ENCODE measurements around the gene OR5B12. TPM values are rescaled to one million over a fixed set of nuclear protein-coding genes. Genes with fewer than 3 reads are reported as not detected.

OR5B12 gene
- not detected in 2 replicates for total RNA-seq

DNA sequence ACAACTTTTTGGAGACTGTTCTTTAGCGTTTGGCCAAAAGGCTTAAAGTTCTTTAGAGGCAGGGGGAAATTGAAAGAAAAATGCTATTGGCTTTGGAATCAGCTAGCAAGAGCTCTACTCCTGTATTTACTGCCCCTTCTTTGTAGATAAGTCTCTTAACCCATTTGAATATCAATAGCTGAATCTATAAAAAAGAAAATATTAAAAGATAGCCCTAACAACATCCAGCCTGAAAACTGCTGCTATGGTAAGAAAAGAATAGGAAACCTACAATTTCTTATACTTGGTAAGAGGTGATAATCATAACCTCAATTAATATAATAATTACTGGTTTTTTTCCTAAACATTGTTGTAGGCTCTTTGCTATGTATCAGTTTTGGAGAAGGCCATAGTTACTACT lies at the start of gene OR5B12:
Gene OR5B12, minus strand, starts transcription at position 101 of the 400 bp plus-strand sequence. CDS start 2,085 bp downstream, outside the sequence.

DNA sequence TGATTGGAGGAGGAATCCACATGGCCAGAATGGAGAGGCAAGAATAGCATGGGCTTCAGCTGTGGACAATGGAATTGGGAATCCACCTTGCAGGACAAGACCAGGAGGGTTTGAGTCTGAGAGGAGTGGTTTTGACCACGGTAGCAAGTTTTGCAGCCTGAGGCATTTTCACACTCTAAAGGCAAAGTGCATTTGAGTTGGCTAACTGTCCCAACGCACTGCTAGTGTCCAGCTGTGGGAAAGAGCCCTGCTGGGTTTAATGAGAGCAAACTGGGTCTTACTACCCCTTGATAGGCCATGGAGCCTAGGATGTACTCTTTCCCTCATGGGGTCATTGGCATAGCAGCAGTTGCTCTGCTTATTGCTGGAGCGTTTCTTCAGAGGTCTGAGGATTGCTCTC lies 14.0 kb downstream of the OR5B12 start, which contains the start of gene OR5B2:
Gene OR5B2, minus strand, starts transcription at position 101 of the 400 bp plus-strand sequence. CDS start 4,860 bp downstream, outside the sequence.

GRCh38 chr11:58406774-58407173 lies 35.3 kb downstream of the OR5B12 start, which contains the start of gene OR5B3:
TSS of gene OR5B3 (minus strand) at chr11:58406874. CDS start at chr11:58403409, 3,465 bp downstream.

Other genes with a start within 250 kb of the OR5B12 start
- gene OR1S2, start 238.1 kb downstream of the OR5B12 start, total RNA-seq, result not detected in 2 replicates
- gene OR1S1, start 229.5 kb downstream of the OR5B12 start, total RNA-seq, result not detected in 2 replicates
- not detected in 2 replicates for gene OR10Q1, start 213.3 kb downstream of the OR5B12 start, total RNA-seq
- gene OR10W1, start 174.0 kb downstream of the OR5B12 start, total RNA-seq, result not detected in 2 replicates
- not detected in 2 replicates for gene OR5B17, start 83.2 kb downstream of the OR5B12 start, total RNA-seq
- gene OR5B3, start 35.4 kb downstream of the OR5B12 start, total RNA-seq, result not detected in 2 replicates
- gene OR5B2, start 14.1 kb downstream of the OR5B12 start, total RNA-seq, result not detected in 2 replicates
- not detected in 2 replicates for gene OR5B21, start 65.9 kb upstream of the OR5B12 start, total RNA-seq
- gene LPXN, start 133.6 kb upstream of the OR5B12 start, total RNA-seq, result 2.4 and 3.0 TPM in 2 replicates
- gene ZFP91, start 136.8 kb upstream of the OR5B12 start, total RNA-seq, result 39.3 and 39.7 TPM in 2 replicates
- 1.5 and 1.6 TPM in 2 replicates for gene CNTF, start 180.4 kb upstream of the OR5B12 start, total RNA-seq

All from dermis lymphatic vessel endothelial cell (primary cell).